Endothelial cell of umbilical vein (primary cell): ENCODE measurements around the gene SFXN2. TPM values are rescaled to one million over a fixed set of nuclear protein-coding genes. Genes with fewer than 3 reads are reported as not detected.

ENCODE experiments used
- BruUV-seq: library from RNA; stranded (reverse); fragments of 400-500 nt; replicated peaks from 2 replicates; lab custom pipeline; 2021; lab: Mats Ljungman, UMichigan
- CTCF ChIA-PET: fragments of 300-600, 350-600 bp; sonication (Branson Sonifier 250); formaldehyde crosslinking; loops from one replicate; lab custom pipeline; 2021; ENCODE audit warnings: antibody characterized with exemption, inconsistent platforms; lab: Charles Lee
- POLR2A ChIA-PET: fragments of 300-600, 350-600 bp; sonication (Branson Sonifier 250); formaldehyde crosslinking; loops from one replicate; lab custom pipeline; 2021; ENCODE audit warnings: antibody characterized with exemption, inconsistent platforms; lab: Charles Lee
- DNase-seq: peaks from one replicate; pipeline ENCODE4 v3.0.0-alpha.2; 2011; ENCODE audit warnings: low read depth, low spot score
- FAIRE-seq: peaks from 2 replicates; lab custom pipeline; 2011; peaks lifted over from hg19 to GRCh38; lab: Jason Lieb, UNC
- H2AFZ ChIP-seq: 2 replicates; pipeline ENCODE4 v1.6.0; 2012; ENCODE audit warnings: low read depth, low read length, control low read depth, inconsistent platforms
- H3K27ac ChIP-seq: 2 replicates; pipeline ENCODE4 v1.5.1; 2011; ENCODE audit warnings: low read depth, mild to moderate bottlenecking, control low read depth, low read length, moderate library complexity; ENCODE audit not compliant: insufficient read depth
- H3K27me3 ChIP-seq, 2 experiments: 2 replicates each; pipeline versions ENCODE4 v1.6.0 to v1.6.1; 2011; ENCODE audit warnings: low read length in 2 of 2, mixed read lengths in 1 of 2; ENCODE audit not compliant: control insufficient read depth in 2 of 2, insufficient read depth in 2 of 2
- H3K36me3 ChIP-seq, 2 experiments: 2 replicates in 1 of 2; 3 replicates in 1 of 2; pipeline ENCODE4 v1.5.1; 2011; ENCODE audit warnings: low read length in 2 of 2, mild to moderate bottlenecking in 1 of 2, moderate library complexity in 1 of 2; ENCODE audit not compliant: control insufficient read depth in 2 of 2, insufficient read depth in 2 of 2; ENCODE audit errors: extremely low read depth in 1 of 2
- H3K4me1 ChIP-seq: 3 replicates; pipeline ENCODE4 v1.5.1; 2011; ENCODE audit warnings: mild to moderate bottlenecking, low read length; ENCODE audit not compliant: control insufficient read depth, insufficient read depth; ENCODE audit errors: extremely low read depth
- H3K4me2 ChIP-seq: 2 replicates; pipeline ENCODE4 v1.6.1; 2011; ENCODE audit warnings: low read length, control low read depth, mixed read lengths; ENCODE audit not compliant: insufficient read depth
- H3K4me3 ChIP-seq, 3 experiments: fragments of 200-600 bp in 1 of 3; sonication (generic), shearing (Covaris generic) in 1 of 3; replicated peaks in 1 of 3; 2 replicates each; pipeline ENCODE4 v1.5.1; 2011 to 2016; ENCODE audit warnings: control low read depth in 3 of 3, low read length in 3 of 3, mild to moderate bottlenecking in 2 of 3, inconsistent platforms in 1 of 3, low read depth in 1 of 3, moderate library complexity in 1 of 3; ENCODE audit not compliant: insufficient read depth in 1 of 3
- H3K79me2 ChIP-seq: 2 replicates; pipeline ENCODE4 v1.6.0; 2012; ENCODE audit warnings: low read length, inconsistent platforms; ENCODE audit not compliant: control insufficient read depth, insufficient read depth
- H3K9ac ChIP-seq: replicated peaks from 2 replicates; pipeline ENCODE3; 2011; ENCODE audit warnings: low read length, control low read depth; ENCODE audit not compliant: insufficient read depth; ENCODE audit errors: extremely low read depth
- H3K9me1 ChIP-seq: replicated peaks from 3 replicates; pipeline ENCODE4 v1.6.0; 2011; ENCODE audit warnings: mild to moderate bottlenecking, low read length; ENCODE audit not compliant: control insufficient read depth, insufficient read depth; ENCODE audit errors: extremely low read depth
- H3K9me3 ChIP-seq: replicated peaks from 2 replicates; pipeline ENCODE4 v1.5.1; 2012; ENCODE audit warnings: low read length, inconsistent platforms; ENCODE audit not compliant: control insufficient read depth, insufficient read depth
- H4K20me1 ChIP-seq: replicated peaks from 2 replicates; pipeline ENCODE3; 2011; ENCODE audit warnings: mild to moderate bottlenecking, low read length; ENCODE audit not compliant: control insufficient read depth, insufficient read depth; ENCODE audit errors: extremely low read depth
- FOS ChIP-seq: IDR thresholded peaks from 2 replicates; pipeline ENCODE4 v1.6.1; 2011; ENCODE audit warnings: mild to moderate bottlenecking, low read length, moderate library complexity, borderline replicate concordance; ENCODE audit not compliant: insufficient read depth
- GATA2 ChIP-seq: IDR thresholded peaks from 2 replicates; pipeline ENCODE4 v1.7.0; 2011; ENCODE audit warnings: low read depth, mild to moderate bottlenecking, moderate library complexity, mixed read lengths, low read length; ENCODE audit not compliant: insufficient read length, insufficient read depth
- JUN ChIP-seq: IDR thresholded peaks from 2 replicates; pipeline ENCODE4 v1.6.1; 2011; ENCODE audit warnings: borderline replicate concordance, low read depth; ENCODE audit not compliant: insufficient read length, insufficient read depth
- dilution Hi-C: fragments of 300-500 bp; cut with MboI; formaldehyde crosslinking; loops from one replicate; pipeline ENCODE4 v1.15.0; 2019; ENCODE audit warnings: low sequenced_read_pairs; ENCODE audit not compliant: extremely low pct_ligation_motif_present
- intact Hi-C: fragments of 100-400 bp; cut with micrococcal nuclease; formaldehyde crosslinking; loops from one replicate; pipeline ENCODE4 v1.10.0; 2022
- polyA plus RNA-seq, 4 experiments: library from polyadenylated mRNA; depleted of rRNA in 3 of 4; stranded (reverse) in 3 of 4; unstranded in 1 of 4; fragments of >200 nt; gene quantifications; 2 replicates each; pipeline versions ENCODE4 v1.2.1 to v1.2.3, GENCODE V29; 2011 to 2012; ENCODE audit warnings: missing spikeins in 1 of 4
- total RNA-seq: library from RNA; stranded (reverse); gene quantifications from 2 replicates; pipeline ENCODE4 v1.2.3, GENCODE V29; 2021
- TF ChIP-seq, protein P1 (sequence below), 2 donors: IDR thresholded peaks; 1 replicate in 1 of 2; 2 replicates in 1 of 2; pipeline ENCODE4 v1.5.1; 2011; ENCODE audit warnings: low read length in 2 of 2, mild to moderate bottlenecking in 2 of 2, moderate library complexity in 2 of 2, control low read depth in 1 of 2, inconsistent platforms in 1 of 2, low read depth in 1 of 2; ENCODE audit not compliant: insufficient read depth in 1 of 2; ENCODE audit errors: extremely low read depth in 1 of 2
- TF ChIP-seq, protein P2 (sequence below): IDR thresholded peaks from 2 replicates; pipeline ENCODE4 v1.6.1; 2011; ENCODE audit not compliant: insufficient read depth, insufficient read length

The SFXN2 gene
- total and polyA plus RNA-seq, 2 donors (not counting 3 experiments of a cell fraction or from before 2014, with no cell fraction given), result 9.8 to 17.0 TPM

DNA sequence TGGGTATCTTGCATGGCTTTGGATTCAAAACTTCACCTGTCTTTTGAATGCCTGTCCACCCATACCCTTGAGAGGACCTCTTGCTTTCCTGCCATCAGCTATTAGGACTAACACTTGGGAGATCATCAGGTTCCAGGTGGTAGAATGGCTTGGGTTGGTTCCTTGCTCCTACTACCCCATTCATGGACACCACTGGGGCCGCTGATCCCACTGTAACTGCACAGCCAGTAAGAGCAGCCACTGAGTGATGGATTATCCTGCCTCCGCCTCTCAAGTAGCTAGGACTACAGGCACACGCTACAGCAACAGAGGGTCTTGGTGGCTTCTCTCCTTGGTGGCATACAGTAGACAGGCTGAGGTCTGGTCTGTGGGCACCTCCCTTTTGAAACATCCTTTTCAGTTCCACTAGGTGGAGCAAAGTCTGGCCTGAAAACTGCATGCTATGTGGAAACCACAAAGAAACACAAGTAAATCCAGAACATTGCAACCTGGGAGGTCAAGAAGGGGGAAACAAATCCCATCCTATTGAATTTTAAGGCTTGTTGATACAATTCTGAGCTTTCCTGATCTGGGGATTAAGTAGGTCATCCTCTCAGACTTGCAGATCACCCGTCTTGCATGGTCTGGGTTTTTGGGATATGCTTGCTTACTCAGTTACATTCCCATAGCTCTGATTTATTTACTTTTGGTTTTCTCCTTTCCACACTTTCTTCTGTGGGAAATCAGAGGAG is 38.7 kb downstream of the SFXN2 start:
- DNase-seq, result peak; percentile 87
- BruUV-seq, result no TSS peak
- ChIA-PET POLR2A (no interaction called here), CTCF (interaction anchor here (0.6 to 3.9 kb wide), 46 partner anchors 9 to 478 kb away, joined by 3 to 51 read pairs (median 4); partner anchors contain the start of genes CNNM2 and WBP1L)
- H3K4me2 ChIP-seq, result peak overlapping the region; percentile 21
- H3K4me3 ChIP-seq, result no peak overlapping the region
- no peaks in the 10 kb centered on the region for H4K20me1 ChIP-seq
- dilution Hi-C loops (no loop called here), intact Hi-C loops (loop anchor here (1.0 kb wide), 6 partner anchors 23 to 82 kb away; no protein-coding TSS in a partner anchor)
- TF ChIP-seq GATA2, result no peak
- TF ChIP-seq, protein P1, sequence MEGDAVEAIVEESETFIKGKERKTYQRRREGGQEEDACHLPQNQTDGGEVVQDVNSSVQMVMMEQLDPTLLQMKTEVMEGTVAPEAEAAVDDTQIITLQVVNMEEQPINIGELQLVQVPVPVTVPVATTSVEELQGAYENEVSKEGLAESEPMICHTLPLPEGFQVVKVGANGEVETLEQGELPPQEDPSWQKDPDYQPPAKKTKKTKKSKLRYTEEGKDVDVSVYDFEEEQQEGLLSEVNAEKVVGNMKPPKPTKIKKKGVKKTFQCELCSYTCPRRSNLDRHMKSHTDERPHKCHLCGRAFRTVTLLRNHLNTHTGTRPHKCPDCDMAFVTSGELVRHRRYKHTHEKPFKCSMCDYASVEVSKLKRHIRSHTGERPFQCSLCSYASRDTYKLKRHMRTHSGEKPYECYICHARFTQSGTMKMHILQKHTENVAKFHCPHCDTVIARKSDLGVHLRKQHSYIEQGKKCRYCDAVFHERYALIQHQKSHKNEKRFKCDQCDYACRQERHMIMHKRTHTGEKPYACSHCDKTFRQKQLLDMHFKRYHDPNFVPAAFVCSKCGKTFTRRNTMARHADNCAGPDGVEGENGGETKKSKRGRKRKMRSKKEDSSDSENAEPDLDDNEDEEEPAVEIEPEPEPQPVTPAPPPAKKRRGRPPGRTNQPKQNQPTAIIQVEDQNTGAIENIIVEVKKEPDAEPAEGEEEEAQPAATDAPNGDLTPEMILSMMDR (IDR thresholded peaks at IDR 0.05; ENCODE audit: extremely low read depth in 1 of 2, insufficient read depth in 1 of 2, low read depth in 1 of 2, low read length in 2 of 2), result peak; percentile 65 to 70
- TF ChIP-seq, protein P2, sequence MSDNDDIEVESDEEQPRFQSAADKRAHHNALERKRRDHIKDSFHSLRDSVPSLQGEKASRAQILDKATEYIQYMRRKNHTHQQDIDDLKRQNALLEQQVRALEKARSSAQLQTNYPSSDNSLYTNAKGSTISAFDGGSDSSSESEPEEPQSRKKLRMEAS, result no peak
- no peak for TF ChIP-seq JUN
- no peak for TF ChIP-seq FOS
- no peak overlapping the region for H3K9ac ChIP-seq
- H3K27ac ChIP-seq, result peak overlapping the region; percentile 24
- no peak overlapping the region for H2AFZ ChIP-seq
- no peaks in the 10 kb centered on the region for H3K36me3 ChIP-seq
- H3K9me1 ChIP-seq, result no peaks in the 10 kb centered on the region
- no peaks in the 10 kb centered on the region for H3K27me3 ChIP-seq
- H3K4me1 ChIP-seq, result peaks cover 7% of the 10 kb centered on the region
- H3K9me3 ChIP-seq, result no peaks in the 10 kb centered on the region
- FAIRE-seq, result peak; percentile 91
- peaks cover 14% of the 10 kb centered on the region for H3K79me2 ChIP-seq
